HEK293T (cell line): ENCODE data around the gene NAALADL2.

ENCODE experiments used
- ARNT ChIP-seq: fragments of 450-650 bp; IDR thresholded peaks from 2 replicates; pipeline ENCODE4 v1.6.1; 2017; ENCODE audit warnings: mild to moderate bottlenecking
- BHLHE40 ChIP-seq: fragments of 450-650 bp; IDR thresholded peaks from 2 replicates; pipeline ENCODE4 v1.6.1; 2016; ENCODE audit warnings: mild to moderate bottlenecking, moderate library complexity, borderline replicate concordance
- CTBP1 ChIP-seq: fragments of 450-650 bp; IDR thresholded peaks from 2 replicates; pipeline ENCODE4 v1.6.1; 2016; ENCODE audit warnings: borderline replicate concordance
- ELF4 ChIP-seq: fragments of 450-650 bp; IDR thresholded peaks from 2 replicates; pipeline ENCODE4 v1.6.1; 2017; ENCODE audit warnings: antibody characterized with exemption
- FOXA1 ChIP-seq: fragments of 450-650 bp; IDR thresholded peaks from 2 replicates; pipeline ENCODE4 v1.6.1; 2016; ENCODE audit warnings: mild to moderate bottlenecking
- FOXM1 ChIP-seq: fragments of 450-650 bp; IDR thresholded peaks from 2 replicates; pipeline ENCODE4 v1.6.1; 2017; ENCODE audit warnings: mild to moderate bottlenecking, borderline replicate concordance
- HDGF ChIP-seq: fragments of 450-650 bp; IDR thresholded peaks from 2 replicates; pipeline ENCODE4 v1.6.1; 2017; ENCODE audit warnings: antibody characterized with exemption, borderline replicate concordance
- L3MBTL2 ChIP-seq: fragments of 450-650 bp; conservative IDR thresholded peaks from 2 replicates; pipeline ENCODE4 v1.6.1; 2016; ENCODE audit warnings: mild to moderate bottlenecking
- NFRKB ChIP-seq: fragments of 450-650 bp; IDR thresholded peaks from 2 replicates; pipeline ENCODE4 v1.6.1; 2016; ENCODE audit warnings: mild to moderate bottlenecking, moderate library complexity
- PKNOX1 ChIP-seq: fragments of 450-650 bp; IDR thresholded peaks from 2 replicates; pipeline ENCODE4 v1.6.1; 2016
- SP1 ChIP-seq: fragments of 450-650 bp; IDR thresholded peaks from 2 replicates; pipeline ENCODE4 v1.6.1; 2017
- TARDBP ChIP-seq: fragments of 450-650 bp; IDR thresholded peaks from 2 replicates; pipeline ENCODE4 v1.6.1; 2016
- ZNF384 ChIP-seq: fragments of 450-650 bp; IDR thresholded peaks from 2 replicates; pipeline ENCODE4 v1.6.1; 2016

GRCh38 chr3:175108613-175109151 is 249.5 kb downstream of the NAALADL2 start:
- no peak for TF ChIP-seq ELF4
- no peak for TF ChIP-seq NFRKB
- TF ChIP-seq L3MBTL2 = no peak
- no peak for TF ChIP-seq TARDBP
- no peak for TF ChIP-seq SP1
- no peak for TF ChIP-seq BHLHE40
- no peak for TF ChIP-seq PKNOX1
- TF ChIP-seq HDGF = no peak
- TF ChIP-seq FOXM1 = no peak
- TF ChIP-seq CTBP1 = no peak
- TF ChIP-seq FOXA1 = no peak
- no peak for TF ChIP-seq ZNF384
- no peak for TF ChIP-seq ARNT
